HepG2 (cell line): Measurements from ENCODE around the gene RPS25. TPM values are rescaled to one million over a fixed set of nuclear protein-coding genes. Genes with fewer than 3 reads are reported as not detected.
A peak's percentile ranks its signal among the peaks of the same experiment; 100 is the strongest.

ENCODE experiments used
- ARNT2 ChIP-seq: sonication (generic); formaldehyde crosslinking; IDR thresholded peaks from 2 replicates; pipeline ENCODE4 v1.8.0; 2022; ENCODE audit warnings: mild to moderate bottlenecking, low read depth, missing genetic modification reagents, moderate library complexity
- ATF1 ChIP-seq: IDR thresholded peaks from 2 replicates; pipeline ENCODE4 v1.6.1; 2016; ENCODE audit warnings: mild to moderate bottlenecking, control low read depth
- CREB1 ChIP-seq, 2 experiments: fragments of 450-650 bp in 1 of 2; IDR thresholded peaks; 2 replicates each; pipeline ENCODE4 v1.6.1; 2016 to 2017; ENCODE audit warnings: control low read depth in 1 of 2, mild to moderate bottlenecking in 1 of 2, missing compliant biosample characterization in 1 of 2, missing genetic modification characterization in 1 of 2
- FOXJ3 ChIP-seq: sonication (generic); formaldehyde crosslinking; IDR thresholded peaks from 2 replicates; pipeline ENCODE4 v1.4.0; 2020; ENCODE audit warnings: missing genetic modification reagents, mild to moderate bottlenecking, borderline replicate concordance
- MED13 ChIP-seq: sonication (generic); formaldehyde crosslinking; IDR thresholded peaks from 2 replicates; pipeline ENCODE4 v1.5.0; 2020; ENCODE audit warnings: missing genetic modification reagents
- MZF1 ChIP-seq: sonication (generic); formaldehyde crosslinking; IDR thresholded peaks from 2 replicates; pipeline ENCODE4 v1.8.1; 2023; ENCODE audit warnings: mild to moderate bottlenecking, missing genetic modification reagents, borderline replicate concordance
- ONECUT2 ChIP-seq: sonication (generic); formaldehyde crosslinking; IDR thresholded peaks from 2 replicates; pipeline ENCODE4 v1.4.0; 2020; ENCODE audit warnings: missing genetic modification reagents
- REXO4 ChIP-seq: sonication (generic); formaldehyde crosslinking; IDR thresholded peaks from 2 replicates; pipeline ENCODE4 v1.8.0; 2022; ENCODE audit warnings: missing genetic modification reagents, mild to moderate bottlenecking, borderline replicate concordance
- SOX5 ChIP-seq: IDR thresholded peaks from 2 replicates; pipeline ENCODE4 v1.6.1; 2016; ENCODE audit warnings: borderline replicate concordance
- SP5 ChIP-seq: IDR thresholded peaks from 2 replicates; pipeline ENCODE4 v1.6.1; 2016; ENCODE audit warnings: low read depth, borderline replicate concordance
- SYNCRIP ChIP-seq: fragments of 200-400 bp; formaldehyde crosslinking; IDR thresholded peaks from 2 replicates; pipeline ENCODE4 v1.6.1; 2018; ENCODE audit warnings: mild to moderate bottlenecking, low read depth, low read length; ENCODE audit not compliant: insufficient read depth
- ZNF124 ChIP-seq: sonication (generic); formaldehyde crosslinking; IDR thresholded peaks from 2 replicates; pipeline ENCODE4 v1.4.0; 2020; ENCODE audit warnings: missing genetic modification reagents
- ZNF225 ChIP-seq: sonication (generic); formaldehyde crosslinking; IDR thresholded peaks from 2 replicates; pipeline ENCODE4 v1.4.0; 2020; ENCODE audit warnings: mild to moderate bottlenecking, missing genetic modification reagents
- ZNF530 ChIP-seq: sonication (generic); formaldehyde crosslinking; IDR thresholded peaks from 2 replicates; pipeline ENCODE4 v1.5.0; 2020; ENCODE audit warnings: low read depth, mild to moderate bottlenecking, missing genetic modification reagents
- ZNF558 ChIP-seq: sonication (generic); formaldehyde crosslinking; IDR thresholded peaks from 2 replicates; pipeline ENCODE4 v1.9.0; 2022; ENCODE audit warnings: mild to moderate bottlenecking, missing genetic modification reagents, borderline replicate concordance
- ZNF75D ChIP-seq: sonication (generic); formaldehyde crosslinking; IDR thresholded peaks from 2 replicates; pipeline ENCODE4 v1.8.1; 2023; ENCODE audit warnings: missing genetic modification reagents, mild to moderate bottlenecking, borderline replicate concordance
- ZSCAN31 ChIP-seq: sonication (generic); formaldehyde crosslinking; IDR thresholded peaks from 2 replicates; pipeline ENCODE4 v1.5.0; 2020; ENCODE audit warnings: low read depth, mild to moderate bottlenecking, missing genetic modification reagents
- polyA plus RNA-seq, 8 experiments: library from polyadenylated mRNA; depleted of rRNA in 3 of 8; stranded (reverse) in 7 of 8; unstranded in 1 of 8; fragments of >200 nt; fragmentation: Illumina TruSeq in 4 of 8; extraction: Trizol in 4 of 8; gene quantifications; 2 replicates each; pipeline versions ENCODE4 v1.2.1 to v1.2.3, GENCODE V29; 2011 to 2016; ENCODE audit warnings: low read depth in 4 of 8, missing spikeins in 1 of 8, mixed read lengths in 1 of 8; ENCODE audit not compliant: insufficient read depth in 1 of 8
- total RNA-seq, 5 experiments: library from RNA; depleted of rRNA; stranded (reverse); fragments of >200 nt; fragmentation: Illumina TruSeq; extraction: Trizol; gene quantifications; 2 replicates each; pipeline ENCODE4 v1.2.3, GENCODE V29; 2016; ENCODE audit warnings: low read depth in 1 of 5
- TF ChIP-seq, protein P1 (sequence below): sonication (generic); formaldehyde crosslinking; IDR thresholded peaks from 2 replicates; pipeline ENCODE4 v1.4.0; 2020; ENCODE audit warnings: missing genetic modification reagents
- TF ChIP-seq, protein P2 (sequence below): sonication (generic); formaldehyde crosslinking; IDR thresholded peaks from 2 replicates; pipeline ENCODE4 v1.4.0; 2020; ENCODE audit warnings: missing genetic modification reagents, low read depth, mild to moderate bottlenecking, borderline replicate concordance
- TF ChIP-seq, protein P3 (sequence below): sonication (generic); formaldehyde crosslinking; IDR thresholded peaks from 2 replicates; pipeline ENCODE4 v1.5.0; 2020; ENCODE audit warnings: missing genetic modification reagents
- TF ChIP-seq, protein P4 (sequence below): sonication (generic); formaldehyde crosslinking; IDR thresholded peaks from 2 replicates; pipeline ENCODE4 v1.4.0; 2020; ENCODE audit warnings: missing genetic modification reagents, mild to moderate bottlenecking, borderline replicate concordance
- TF ChIP-seq, protein P5 (sequence below): sonication (generic); formaldehyde crosslinking; IDR thresholded peaks from 2 replicates; pipeline ENCODE4 v1.5.0; 2020; ENCODE audit warnings: mild to moderate bottlenecking, missing genetic modification reagents

Gene RPS25
- total and polyA plus RNA-seq, 2 of the 13 experiments (the other 11 are each of a cell fraction or from before 2014, with no cell fraction given), result 839 to 1,415 TPM

DNA sequence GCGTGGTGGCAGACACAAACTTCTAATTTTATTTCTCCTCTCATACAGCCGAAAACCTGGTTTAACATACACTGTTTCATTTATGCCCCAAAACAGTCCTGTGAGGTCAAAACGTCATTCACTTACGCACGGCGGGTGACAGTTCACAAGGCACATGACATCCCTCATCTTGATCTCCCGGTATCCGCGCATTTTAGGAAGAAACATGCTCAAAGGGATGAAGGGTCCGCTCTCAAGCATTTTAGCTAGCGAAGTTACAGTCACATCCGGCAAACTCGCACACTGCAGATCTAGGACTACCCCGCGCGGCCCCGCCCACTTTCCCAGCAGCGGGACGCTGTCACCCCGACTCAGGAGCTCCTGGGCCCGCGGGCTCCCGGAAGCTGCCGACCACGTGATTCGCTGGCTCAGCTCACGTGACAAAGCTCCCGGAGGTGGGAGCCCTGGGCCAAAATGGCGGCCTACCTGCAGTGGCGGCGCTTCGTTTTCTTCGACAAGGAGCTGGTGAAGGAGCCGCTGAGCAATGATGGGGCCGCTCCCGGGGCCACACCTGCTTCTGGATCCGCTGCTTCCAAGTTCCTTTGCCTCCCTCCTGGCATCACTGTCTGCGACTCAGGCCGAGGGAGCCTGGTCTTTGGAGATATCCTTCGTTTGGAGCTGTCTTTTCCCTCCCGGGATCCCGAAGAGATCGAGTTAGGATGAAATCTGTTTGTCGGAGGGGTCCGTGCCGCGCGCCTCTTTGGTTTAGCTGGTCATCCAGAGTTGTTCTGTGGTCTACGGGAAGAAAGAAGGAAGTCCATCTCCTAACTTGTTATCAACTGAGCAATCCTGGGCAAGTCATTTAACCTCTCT, 49.5 kb upstream of the RPS25 start, which contains the start of gene VPS11 (continued):
- TF ChIP-seq, protein P1, sequence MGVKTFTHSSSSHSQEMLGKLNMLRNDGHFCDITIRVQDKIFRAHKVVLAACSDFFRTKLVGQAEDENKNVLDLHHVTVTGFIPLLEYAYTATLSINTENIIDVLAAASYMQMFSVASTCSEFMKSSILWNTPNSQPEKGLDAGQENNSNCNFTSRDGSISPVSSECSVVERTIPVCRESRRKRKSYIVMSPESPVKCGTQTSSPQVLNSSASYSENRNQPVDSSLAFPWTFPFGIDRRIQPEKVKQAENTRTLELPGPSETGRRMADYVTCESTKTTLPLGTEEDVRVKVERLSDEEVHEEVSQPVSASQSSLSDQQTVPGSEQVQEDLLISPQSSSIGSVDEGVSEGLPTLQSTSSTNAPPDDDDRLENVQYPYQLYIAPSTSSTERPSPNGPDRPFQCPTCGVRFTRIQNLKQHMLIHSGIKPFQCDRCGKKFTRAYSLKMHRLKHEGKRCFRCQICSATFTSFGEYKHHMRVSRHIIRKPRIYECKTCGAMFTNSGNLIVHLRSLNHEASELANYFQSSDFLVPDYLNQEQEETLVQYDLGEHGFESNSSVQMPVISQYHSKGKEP, result peak; percentile 33; the same call in 1 of the 2 replicates
- TF ChIP-seq MED13 (no peak), CREB1 (IDR thresholded peaks at IDR 0.05) (peak; percentile 50; the same call in 1 of the 2 replicates), CREB1 (CRISPR knock-in tag; IDR thresholded peaks at IDR 0.05) (peak; percentile 70), SYNCRIP (no peak), ZSCAN31 (CRISPR knock-in tag) (no peak), ARNT2 (CRISPR knock-in tag) (peak; percentile 56; the same call in 1 of the 2 replicates), ATF1 (CRISPR knock-in tag) (peak; percentile 49), SOX5 (CRISPR knock-in tag) (peak; percentile 48; the same call in 1 of the 2 replicates), SP5 (CRISPR knock-in tag) (peak; percentile 35; the same call in 1 of the 2 replicates), ZNF75D (CRISPR knock-in tag) (no peak), ZNF124 (CRISPR knock-in tag) (0 out of 2 replicates have a peak, but pooled peaks have one; percentile 74), FOXJ3 (CRISPR knock-in tag) (peak; percentile 46; the same call in 1 of the 2 replicates), ZNF530 (CRISPR knock-in tag) (no peak), REXO4 (CRISPR knock-in tag) (no peak), ZNF225 (CRISPR knock-in tag) (peak; percentile 82; the same call in 1 of the 2 replicates), MZF1 (CRISPR knock-in tag) (no peak), ZNF558 (CRISPR knock-in tag) (peak; percentile 46; the same call in 1 of the 2 replicates), ONECUT2 (no peak)
- TF ChIP-seq, protein P2, sequence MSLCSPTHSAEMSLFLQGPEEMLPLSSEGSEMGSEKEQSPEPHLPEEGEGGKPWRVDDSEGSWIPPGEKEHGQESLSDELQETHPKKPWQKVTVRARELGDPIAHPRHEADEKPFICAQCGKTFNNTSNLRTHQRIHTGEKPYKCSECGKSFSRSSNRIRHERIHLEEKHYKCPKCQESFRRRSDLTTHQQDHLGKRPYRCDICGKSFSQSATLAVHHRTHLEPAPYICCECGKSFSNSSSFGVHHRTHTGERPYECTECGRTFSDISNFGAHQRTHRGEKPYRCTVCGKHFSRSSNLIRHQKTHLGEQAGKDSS (CRISPR knock-in tag), result no peak
- TF ChIP-seq, protein P3, sequence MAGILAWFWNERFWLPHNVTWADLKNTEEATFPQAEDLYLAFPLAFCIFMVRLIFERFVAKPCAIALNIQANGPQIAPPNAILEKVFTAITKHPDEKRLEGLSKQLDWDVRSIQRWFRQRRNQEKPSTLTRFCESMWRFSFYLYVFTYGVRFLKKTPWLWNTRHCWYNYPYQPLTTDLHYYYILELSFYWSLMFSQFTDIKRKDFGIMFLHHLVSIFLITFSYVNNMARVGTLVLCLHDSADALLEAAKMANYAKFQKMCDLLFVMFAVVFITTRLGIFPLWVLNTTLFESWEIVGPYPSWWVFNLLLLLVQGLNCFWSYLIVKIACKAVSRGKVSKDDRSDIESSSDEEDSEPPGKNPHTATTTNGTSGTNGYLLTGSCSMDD (CRISPR knock-in tag), result no peak
- TF ChIP-seq, protein P4, sequence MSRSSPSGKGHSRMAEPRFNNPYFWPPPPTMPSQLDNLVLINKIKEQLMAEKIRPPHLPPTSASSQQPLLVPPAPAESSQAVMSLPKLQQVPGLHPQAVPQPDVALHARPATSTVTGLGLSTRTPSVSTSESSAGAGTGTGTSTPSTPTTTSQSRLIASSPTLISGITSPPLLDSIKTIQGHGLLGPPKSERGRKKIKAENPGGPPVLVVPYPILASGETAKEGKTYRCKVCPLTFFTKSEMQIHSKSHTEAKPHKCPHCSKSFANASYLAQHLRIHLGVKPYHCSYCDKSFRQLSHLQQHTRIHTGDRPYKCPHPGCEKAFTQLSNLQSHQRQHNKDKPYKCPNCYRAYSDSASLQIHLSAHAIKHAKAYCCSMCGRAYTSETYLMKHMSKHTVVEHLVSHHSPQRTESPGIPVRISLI (CRISPR knock-in tag), result no peak
- TF ChIP-seq, protein P5, sequence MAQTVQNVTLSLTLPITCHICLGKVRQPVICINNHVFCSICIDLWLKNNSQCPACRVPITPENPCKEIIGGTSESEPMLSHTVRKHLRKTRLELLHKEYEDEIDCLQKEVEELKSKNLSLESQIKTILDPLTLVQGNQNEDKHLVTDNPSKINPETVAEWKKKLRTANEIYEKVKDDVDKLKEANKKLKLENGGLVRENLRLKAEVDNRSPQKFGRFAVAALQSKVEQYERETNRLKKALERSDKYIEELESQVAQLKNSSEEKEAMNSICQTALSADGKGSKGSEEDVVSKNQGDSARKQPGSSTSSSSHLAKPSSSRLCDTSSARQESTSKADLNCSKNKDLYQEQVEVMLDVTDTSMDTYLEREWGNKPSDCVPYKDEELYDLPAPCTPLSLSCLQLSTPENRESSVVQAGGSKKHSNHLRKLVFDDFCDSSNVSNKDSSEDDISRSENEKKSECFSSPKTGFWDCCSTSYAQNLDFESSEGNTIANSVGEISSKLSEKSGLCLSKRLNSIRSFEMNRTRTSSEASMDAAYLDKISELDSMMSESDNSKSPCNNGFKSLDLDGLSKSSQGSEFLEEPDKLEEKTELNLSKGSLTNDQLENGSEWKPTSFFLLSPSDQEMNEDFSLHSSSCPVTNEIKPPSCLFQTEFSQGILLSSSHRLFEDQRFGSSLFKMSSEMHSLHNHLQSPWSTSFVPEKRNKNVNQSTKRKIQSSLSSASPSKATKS (CRISPR knock-in tag), result no peak
